GM20431 (cell line): ENCODE results near the gene KLK7.

Experiments used
- in situ Hi-C: fragments of 300-500 bp; cut with MseI, MboI; formaldehyde crosslinking; loops from one replicate; pipeline ENCODE4 v1.15.0; 2020; ENCODE audit warnings: low sequenced_read_pairs; ENCODE audit not compliant: unreplicated experiment

KLK7 gene

GRCh38 chr19:50983625-50984292 lies at the start of gene KLK7:
Gene KLK7, minus strand, starts transcription at chr19:50983917. Its CDS starts 1,518 bp downstream, at chr19:50982399.
- in situ Hi-C loops, result no loop called here

- in situ Hi-C loops, result no loop called here
Observed at GRCh38 chr19:51031880-51032225, 48.1 kb upstream of the KLK7 start.

GRCh38 chr19:51031220-51031879 lies 47.6 kb upstream of the KLK7 start:
- in situ Hi-C loops, result no loop called here

GRCh38 chr19:51030631-51031030 lies 46.9 kb upstream of the KLK7 start:
- in situ Hi-C loops, result no loop called here

- in situ Hi-C loops, result no loop called here
Observed at GRCh38 chr19:51029718-51030117, 46.0 kb upstream of the KLK7 start.

- in situ Hi-C loops, result no loop called here
Observed at GRCh38 chr19:51027873-51028272, 44.2 kb upstream of the KLK7 start.

- in situ Hi-C loops, result no loop called here
Observed at GRCh38 chr19:51027126-51027806, 43.5 kb upstream of the KLK7 start.

- in situ Hi-C loops, result no loop called here
Observed at GRCh38 chr19:51026554-51026831, 42.8 kb upstream of the KLK7 start, which contains the start of gene KLK11. Gene KLK11, minus strand, starts transcription at chr19:51026616. Its CDS starts 985 bp downstream, at chr19:51025631.

GRCh38 chr19:51025809-51026553 lies 42.3 kb upstream of the KLK7 start:
- in situ Hi-C loops, result no loop called here

GRCh38 chr19:51025401-51025800 lies 41.7 kb upstream of the KLK7 start:
- in situ Hi-C loops, result no loop called here

GRCh38 chr19:51024924-51025323 lies 41.2 kb upstream of the KLK7 start:
- in situ Hi-C loops, result no loop called here

- in situ Hi-C loops, result no loop called here
Observed at GRCh38 chr19:51023946-51024345, 40.2 kb upstream of the KLK7 start.

- in situ Hi-C loops, result no loop called here
Observed at GRCh38 chr19:51022526-51022925, 38.8 kb upstream of the KLK7 start.

GRCh38 chr19:51020988-51021651 lies 37.4 kb upstream of the KLK7 start:
- in situ Hi-C loops, result no loop called here

- in situ Hi-C loops, result no loop called here
Observed at GRCh38 chr19:51019544-51019925, 35.8 kb upstream of the KLK7 start, which contains the start of gene KLK10. Gene KLK10, minus strand, starts transcription at chr19:51019709. Its CDS starts 579 bp downstream, at chr19:51019130.

- in situ Hi-C loops, result no loop called here
Observed at GRCh38 chr19:51018745-51019543, 35.2 kb upstream of the KLK7 start.

GRCh38 chr19:51016798-51017683 lies 33.3 kb upstream of the KLK7 start:
- in situ Hi-C loops, result no loop called here

- in situ Hi-C loops, result no loop called here
Observed at GRCh38 chr19:51015691-51016267, 32.1 kb upstream of the KLK7 start.
